Smooth muscle cell (in vitro differentiated cells): Measurements from ENCODE around the gene PCSK5. TPM values are rescaled to one million over a fixed set of nuclear protein-coding genes. Genes with fewer than 3 reads are reported as not detected.

Source experiments
- DNase-seq: peaks from one replicate; lab custom pipeline; 2025; ENCODE audit not compliant: unreplicated experiment; lab: John Stamatoyannopoulos, UW
- H2AFZ ChIP-seq: fragments of 200-600 bp; sonication (generic); 2 replicates; pipeline ENCODE4 v1.6.0; 2016; ENCODE audit warnings: antibody characterized with exemption, low read depth, mild to moderate bottlenecking
- H3F3A ChIP-seq: fragments of 200-600 bp; sonication (generic); 2 replicates; pipeline ENCODE4 v1.6.0; 2017; ENCODE audit warnings: antibody characterized with exemption, low read depth
- H3K27ac ChIP-seq: fragments of 200-600 bp; sonication (generic); 2 replicates; pipeline ENCODE4 v1.5.1; 2016; ENCODE audit warnings: low read depth, mild to moderate bottlenecking
- H3K27me3 ChIP-seq: fragments of 200-600 bp; sonication (generic); 2 replicates; pipeline ENCODE4 v1.6.1; 2016; ENCODE audit warnings: low read depth, mild to moderate bottlenecking
- H3K36me3 ChIP-seq: fragments of 200-600 bp; sonication (generic); 2 replicates; pipeline ENCODE4 v1.5.1; 2016; ENCODE audit warnings: low read depth
- H3K4me1 ChIP-seq: fragments of 200-600 bp; sonication (generic); 2 replicates; pipeline ENCODE4 v1.5.1; 2016; ENCODE audit warnings: low read depth
- H3K4me2 ChIP-seq: fragments of 200-600 bp; sonication (generic); 2 replicates; pipeline ENCODE4 v1.6.0; 2016; ENCODE audit warnings: mild to moderate bottlenecking
- H3K4me3 ChIP-seq: fragments of 200-600 bp; sonication (generic); 2 replicates; pipeline ENCODE4 v1.5.1; 2016; ENCODE audit warnings: mild to moderate bottlenecking
- H3K79me2 ChIP-seq: fragments of 200-600 bp; sonication (generic); 2 replicates; pipeline ENCODE4 v1.6.0; 2016; ENCODE audit warnings: low read depth, mild to moderate bottlenecking
- H3K9ac ChIP-seq: fragments of 200-600 bp; sonication (generic); 2 replicates; pipeline ENCODE4 v1.6.0; 2016; ENCODE audit warnings: low read depth
- H3K9me3 ChIP-seq: fragments of 200-600 bp; sonication (generic); replicated peaks from 2 replicates; pipeline ENCODE4 v1.5.1; 2016; ENCODE audit warnings: low read depth
- H4K20me1 ChIP-seq: fragments of 200-600 bp; sonication (generic); 2 replicates; pipeline ENCODE4 v1.6.0; 2016; ENCODE audit warnings: low read depth
- CTCF ChIP-seq: fragments of 200-600 bp; sonication (generic); IDR thresholded peaks from 2 replicates; pipeline ENCODE4 v1.5.1; 2017; ENCODE audit warnings: borderline replicate concordance, mild to moderate bottlenecking, antibody characterized with exemption; ENCODE audit not compliant: insufficient read depth, poor library complexity, severe bottlenecking
- WGBS: methylation state at CpG from one replicate; pipeline ENCODE4 v1.1.7; 2016; ENCODE audit warnings: low lambda C conversion rate; 5-methylcytosine and 5-hydroxymethylcytosine counted together
- polyA plus RNA-seq: library from polyadenylated mRNA; unstranded; fragments of >200 nt; fragmentation: Nextera tagmentation; extraction: Ambion mirVana; gene quantifications from 2 replicates; pipeline ENCODE4 v1.2.1, GENCODE V29; 2016
- total RNA-seq: library from RNA; depleted of rRNA; stranded (reverse); fragments of >200 nt; gene quantifications from 2 replicates; pipeline ENCODE4 v1.2.3, GENCODE V29; 2014

The PCSK5 gene
- total and polyA plus RNA-seq, 2 experiments from 2014 or later: 2.3 to 2.8 TPM

GRCh38 chr9:75885652-75886051, 4.8 kb upstream of the PCSK5 start:
- TF ChIP-seq CTCF: no peak
- Histone ChIP-seq H2AFZ (no peak overlapping the region), H3K9ac (no peak overlapping the region), H3K9me3 (no peaks in the 10 kb centered on the region), H4K20me1 (no peaks in the 10 kb centered on the region), H3K79me2 (no peaks in the 10 kb centered on the region), H3K4me1 (no peaks in the 10 kb centered on the region), H3K36me3 (no peaks in the 10 kb centered on the region), H3K4me2 (no peak overlapping the region), H3F3A (no peaks in the 10 kb centered on the region), H3K4me3 (no peak overlapping the region), H3K27me3 (no peaks in the 10 kb centered on the region), H3K27ac (no peak overlapping the region)
- no peak for DNase-seq
- WGBS: 79% methylated on average over 5 of the region's 5 CpGs

GRCh38 chr9:75889577-75889976, 896 bp upstream of the PCSK5 start:
- H3K9ac ChIP-seq: peak overlapping the region; percentile 46
- H3K27me3 ChIP-seq: peaks cover 31% of the 10 kb centered on the region
- peak overlapping the region; percentile 81 for H3K4me3 ChIP-seq
- H3K36me3 ChIP-seq: no peaks in the 10 kb centered on the region
- peak overlapping the region; percentile 64 for H3K27ac ChIP-seq
- H4K20me1 ChIP-seq: peaks cover 8% of the 10 kb centered on the region
- no peak for TF ChIP-seq CTCF
- H3K79me2 ChIP-seq: no peaks in the 10 kb centered on the region
- H3F3A ChIP-seq: no peaks in the 10 kb centered on the region
- 13% methylated on average over 7 of the region's 7 CpGs for WGBS
- H2AFZ ChIP-seq: peak overlapping the region; percentile 99
- no peaks in the 10 kb centered on the region for H3K9me3 ChIP-seq
- H3K4me1 ChIP-seq: peaks cover 15% of the 10 kb centered on the region
- no peak for DNase-seq
- H3K4me2 ChIP-seq: peak overlapping the region; percentile 98

- Histone ChIP-seq H3K27ac (peak overlapping the region; percentile 64), H2AFZ (peak overlapping the region; percentile 99), H3K4me2 (peak overlapping the region; percentile 98), H3F3A (no peaks in the 10 kb centered on the region), H3K4me1 (peaks cover 15% of the 10 kb centered on the region), H4K20me1 (peaks cover 8% of the 10 kb centered on the region), H3K27me3 (peaks cover 35% of the 10 kb centered on the region), H3K9ac (peak overlapping the region; percentile 46), H3K4me3 (peak overlapping the region; percentile 81), H3K36me3 (no peaks in the 10 kb centered on the region), H3K9me3 (no peaks in the 10 kb centered on the region), H3K79me2 (no peaks in the 10 kb centered on the region)
- under 1% methylated on average over 24 of the region's 24 CpGs for WGBS
- no peak for DNase-seq
- no peak for TF ChIP-seq CTCF
Measured at GRCh38 chr9:75889977-75890471, 449 bp upstream of the PCSK5 start.

GRCh38 chr9:75891277-75891741, 836 bp downstream of the PCSK5 start:
- Histone ChIP-seq H3K4me3 (peak overlapping the region; percentile 81), H3K27me3 (peaks cover 38% of the 10 kb centered on the region), H3F3A (no peaks in the 10 kb centered on the region), H3K79me2 (no peaks in the 10 kb centered on the region), H3K9ac (no peak overlapping the region), H2AFZ (peak overlapping the region; percentile 99), H4K20me1 (peaks cover 8% of the 10 kb centered on the region), H3K36me3 (no peaks in the 10 kb centered on the region), H3K9me3 (no peaks in the 10 kb centered on the region), H3K4me1 (peaks cover 15% of the 10 kb centered on the region), H3K4me2 (peak overlapping the region; percentile 98), H3K27ac (no peak overlapping the region)
- DNase-seq: no peak
- no peak for TF ChIP-seq CTCF
- under 1% methylated on average over 28 of the region's 28 CpGs for WGBS
